GM21619 (cell line): ENCODE results near the gene MKNK2.

Experiments
- ATAC-seq: cut with Tn5 transposase; IDR thresholded peaks from one replicate; pipeline ENCODE4 v1.9.1; 2021; ENCODE audit not compliant: unreplicated experiment

Gene MKNK2

DNA sequence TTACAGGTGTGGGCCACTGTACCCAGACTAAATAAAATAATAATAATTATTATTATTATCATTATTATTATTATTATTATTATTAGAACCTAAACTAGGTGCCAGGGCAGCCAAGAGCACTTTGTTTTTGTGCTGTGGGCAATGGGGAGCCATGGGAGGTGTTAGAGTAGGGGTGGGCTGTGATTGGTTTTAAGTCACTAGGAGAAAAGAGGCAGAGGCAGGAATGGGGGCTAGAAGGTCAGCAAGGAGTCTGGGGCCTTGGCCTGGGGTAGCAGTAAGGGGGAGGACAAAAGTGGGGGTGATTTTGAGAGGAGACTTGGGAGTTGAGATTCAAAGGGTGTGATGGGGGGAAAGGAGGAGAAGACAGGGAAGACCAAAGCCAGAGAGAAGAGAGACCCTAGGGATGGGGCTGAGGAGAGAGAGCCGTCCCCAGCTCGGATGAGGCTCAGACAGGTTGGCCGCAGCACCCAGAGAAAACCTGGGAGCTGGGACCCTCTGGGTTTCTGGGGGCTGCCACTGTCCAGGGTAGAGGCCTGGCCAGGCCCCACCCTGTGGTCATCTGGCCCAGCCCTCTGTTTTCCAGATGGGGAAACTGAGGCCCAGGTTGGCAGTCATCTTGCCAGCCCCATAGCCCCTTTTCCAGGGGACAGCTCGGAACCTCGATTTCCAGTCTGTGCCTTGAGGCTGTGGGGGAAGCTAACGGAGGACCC, 17.8 kb downstream of the MKNK2 start:
- no peak for ATAC-seq

DNA sequence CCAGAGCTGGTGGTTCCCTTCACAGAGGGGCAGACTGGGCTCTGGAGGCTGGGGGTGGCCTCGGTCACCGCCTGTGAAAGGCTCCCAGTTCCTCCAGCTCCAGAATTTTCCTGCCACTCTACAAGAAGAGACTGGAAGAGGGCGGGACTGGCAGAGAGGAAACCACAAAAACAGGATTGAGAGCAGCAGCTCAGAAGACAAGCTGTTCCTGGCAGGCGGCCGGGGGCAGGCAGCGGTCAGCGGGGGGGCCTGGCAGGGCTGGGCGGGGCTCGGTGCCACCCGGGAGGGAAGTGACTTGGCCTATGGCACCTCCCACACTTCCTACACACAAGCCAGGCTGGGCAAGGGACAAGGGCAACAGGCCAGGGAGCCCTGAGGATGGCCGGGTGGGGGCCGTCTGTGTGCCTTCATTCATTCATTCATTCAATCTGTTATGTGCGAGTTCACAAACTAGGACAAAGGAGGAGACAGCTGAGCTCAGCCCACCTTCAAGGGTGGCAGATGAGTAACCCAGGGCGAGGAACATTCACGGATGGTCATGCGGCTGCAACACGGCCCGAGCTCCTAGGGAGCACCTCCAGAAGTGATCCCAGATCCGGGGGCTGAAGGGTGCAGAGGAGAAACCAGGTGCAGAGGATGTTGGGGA, 18.6 kb downstream of the MKNK2 start:
- ATAC-seq: no peak

DNA sequence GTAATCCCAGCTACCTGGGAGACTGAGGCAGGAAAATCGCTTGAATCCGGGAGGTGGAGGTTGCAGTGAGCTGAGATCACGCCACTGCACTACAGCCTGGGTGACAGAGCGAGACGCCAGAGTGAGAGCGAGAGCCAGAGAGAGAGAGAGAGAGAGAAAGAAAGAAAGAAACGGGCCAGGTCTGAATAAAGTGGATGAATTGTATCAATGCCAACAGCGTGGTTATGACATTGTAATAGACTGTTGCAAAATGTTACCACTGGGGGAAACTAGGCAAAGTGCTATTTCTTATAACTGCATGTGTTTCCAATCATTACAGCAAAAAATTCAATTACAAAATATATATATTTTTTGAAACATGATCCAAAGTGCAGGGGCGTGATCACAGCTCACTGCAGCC, 23.7 kb downstream of the MKNK2 start:
- ATAC-seq: no peak

DNA sequence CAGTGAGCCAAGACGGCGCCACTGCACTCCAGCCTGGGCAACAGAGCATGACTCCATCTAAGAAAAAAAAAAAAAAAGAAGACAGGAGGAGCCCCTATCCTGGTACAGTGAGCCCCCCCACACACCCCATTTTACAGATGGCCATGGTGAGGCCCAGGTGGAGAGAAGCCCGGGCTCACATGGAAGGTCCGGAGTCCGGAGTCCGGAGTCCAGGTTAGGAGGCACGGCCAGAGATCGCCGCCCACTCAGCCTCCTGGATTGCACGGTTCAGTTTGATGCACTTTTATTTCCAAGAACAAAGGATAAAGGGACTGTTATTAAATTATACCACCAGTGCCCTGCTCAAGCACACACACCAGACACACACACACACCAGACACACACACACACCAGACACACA, 24.3 kb downstream of the MKNK2 start:
- no peak for ATAC-seq

DNA sequence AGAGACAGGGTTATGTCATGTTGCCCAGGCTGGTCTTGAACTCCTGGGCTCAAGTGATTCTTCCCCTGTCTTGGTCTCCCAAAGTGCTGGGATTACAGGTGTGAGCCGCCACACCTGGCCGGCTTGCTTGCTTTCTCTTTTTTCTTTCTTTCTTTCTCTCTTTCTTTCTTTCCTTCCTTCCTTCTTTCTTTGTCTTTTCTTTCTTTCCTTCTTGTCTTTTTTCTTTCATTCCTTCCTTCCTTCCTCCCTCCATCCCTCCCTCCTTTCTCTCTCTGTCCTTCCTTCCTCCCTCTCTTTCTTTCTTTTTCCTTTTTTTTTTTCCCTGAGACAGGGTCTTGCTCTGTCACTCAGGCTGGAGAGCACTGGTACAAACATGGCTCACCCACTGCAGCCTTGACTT, 28.8 kb downstream of the MKNK2 start:
- no peak for ATAC-seq

DNA sequence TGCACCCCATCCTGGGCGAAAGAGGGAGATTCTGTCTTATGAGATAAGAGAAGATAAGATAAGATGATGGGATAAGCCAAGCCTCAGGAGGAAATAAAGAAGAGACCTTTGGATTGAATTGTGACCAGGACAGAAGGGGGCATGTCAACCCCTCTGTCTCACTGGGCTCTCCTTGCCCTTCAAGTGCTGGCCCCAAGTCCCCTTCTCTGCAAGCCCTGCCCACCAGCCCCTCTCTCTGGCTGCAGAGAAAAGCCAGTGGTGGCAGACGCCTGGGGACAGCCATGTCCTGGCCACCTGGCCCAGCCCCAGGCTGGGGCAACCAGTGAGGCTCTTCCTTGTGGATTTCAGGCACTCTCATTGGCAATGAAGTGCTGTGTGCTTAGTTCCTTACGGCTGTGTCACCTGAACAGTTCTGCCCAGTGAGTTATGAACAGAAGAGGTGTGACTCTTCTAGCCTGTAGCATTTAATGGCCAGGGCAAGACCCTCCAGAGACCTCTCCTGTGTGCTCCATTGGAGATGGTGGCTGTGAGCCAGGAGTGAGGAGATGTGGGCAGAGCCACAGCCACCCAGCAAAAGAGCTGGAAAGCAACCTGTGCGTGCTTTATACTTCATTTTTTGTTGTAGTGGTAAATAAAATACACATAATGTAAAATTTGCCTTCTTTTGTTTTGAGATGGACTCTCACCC, 29.4 kb downstream of the MKNK2 start:
- no peak for ATAC-seq

DNA sequence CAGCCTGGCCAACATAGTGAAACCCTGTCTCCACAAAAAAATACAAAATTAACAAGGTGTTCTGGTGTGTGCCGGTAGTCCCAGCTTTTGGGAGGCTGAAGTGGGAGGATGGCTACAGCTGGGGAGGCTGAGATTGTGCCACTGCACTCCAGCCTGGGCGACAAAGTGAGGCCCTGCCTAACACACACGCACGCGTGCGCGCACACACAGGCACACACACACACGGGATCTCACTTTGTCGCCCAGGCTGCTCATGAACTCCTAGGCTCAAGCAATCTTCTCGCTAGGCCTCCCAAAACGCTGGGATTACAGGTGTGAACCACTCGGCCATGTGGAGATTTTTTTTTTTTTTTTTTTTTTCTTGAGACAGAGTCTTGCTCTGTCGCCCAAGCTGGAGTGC, 32.3 kb downstream of the MKNK2 start:
- no peak for ATAC-seq

DNA sequence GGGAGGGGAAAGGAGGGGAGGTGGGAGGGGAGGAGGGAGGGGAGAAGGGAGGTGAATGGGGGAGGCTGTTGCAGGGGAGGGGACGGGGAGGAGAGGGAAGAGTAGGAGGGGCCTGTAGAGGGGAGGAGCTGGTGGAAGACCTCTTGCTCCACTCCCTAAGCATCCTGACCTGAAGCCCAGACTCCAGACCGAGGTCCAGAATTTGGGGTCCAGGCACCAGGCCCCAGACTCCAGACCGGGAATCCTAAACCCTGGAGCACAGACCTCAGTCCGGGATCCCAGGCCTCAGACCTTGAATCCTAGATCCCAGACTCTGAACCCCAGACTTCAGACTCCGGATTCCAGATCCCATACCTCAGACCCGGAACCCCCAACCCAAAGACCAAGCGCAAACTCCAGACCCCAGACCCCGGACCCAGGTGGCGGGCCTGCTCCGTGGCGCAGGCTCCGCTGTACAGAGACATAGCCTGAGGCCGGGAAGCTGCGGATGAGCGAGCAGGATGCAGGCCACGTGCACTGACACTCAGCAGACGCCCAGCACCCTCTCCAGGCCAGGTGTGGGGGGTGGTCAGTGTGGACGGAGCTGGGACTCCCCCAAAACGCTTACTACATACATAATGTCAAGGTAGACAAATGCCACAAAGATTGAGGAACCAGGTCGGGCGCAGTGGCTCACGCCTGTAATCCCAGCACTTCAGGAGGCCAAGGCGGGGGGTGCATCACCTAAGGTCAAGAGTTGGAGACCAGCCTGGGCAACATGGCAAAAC, 34.8 kb downstream of the MKNK2 start:
- no peak for ATAC-seq

DNA sequence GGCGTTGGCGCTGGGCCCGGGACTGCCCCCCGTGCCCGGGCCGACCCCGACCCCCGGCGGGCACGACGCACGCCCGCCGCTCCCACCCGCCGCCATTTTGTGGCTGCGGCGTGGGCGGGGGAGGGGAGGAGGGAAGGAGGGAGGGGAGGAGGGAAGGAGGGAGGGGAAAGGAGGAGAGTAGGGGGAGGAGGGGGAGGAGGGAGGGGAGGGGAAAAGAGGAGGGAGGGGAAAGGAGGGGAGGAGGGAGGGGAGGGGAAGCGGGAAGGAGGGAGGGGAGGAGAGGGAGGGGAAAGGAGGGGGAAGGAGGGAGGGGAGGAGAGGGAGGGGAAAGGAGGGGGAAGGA, 35.5 kb downstream of the MKNK2 start, which contains the start of gene BTBD2:
BTBD2 (minus strand) TSS at position 107 of the 343 bp plus-strand sequence; CDS start at position 96, 11 bp downstream.
- no peak for ATAC-seq

DNA sequence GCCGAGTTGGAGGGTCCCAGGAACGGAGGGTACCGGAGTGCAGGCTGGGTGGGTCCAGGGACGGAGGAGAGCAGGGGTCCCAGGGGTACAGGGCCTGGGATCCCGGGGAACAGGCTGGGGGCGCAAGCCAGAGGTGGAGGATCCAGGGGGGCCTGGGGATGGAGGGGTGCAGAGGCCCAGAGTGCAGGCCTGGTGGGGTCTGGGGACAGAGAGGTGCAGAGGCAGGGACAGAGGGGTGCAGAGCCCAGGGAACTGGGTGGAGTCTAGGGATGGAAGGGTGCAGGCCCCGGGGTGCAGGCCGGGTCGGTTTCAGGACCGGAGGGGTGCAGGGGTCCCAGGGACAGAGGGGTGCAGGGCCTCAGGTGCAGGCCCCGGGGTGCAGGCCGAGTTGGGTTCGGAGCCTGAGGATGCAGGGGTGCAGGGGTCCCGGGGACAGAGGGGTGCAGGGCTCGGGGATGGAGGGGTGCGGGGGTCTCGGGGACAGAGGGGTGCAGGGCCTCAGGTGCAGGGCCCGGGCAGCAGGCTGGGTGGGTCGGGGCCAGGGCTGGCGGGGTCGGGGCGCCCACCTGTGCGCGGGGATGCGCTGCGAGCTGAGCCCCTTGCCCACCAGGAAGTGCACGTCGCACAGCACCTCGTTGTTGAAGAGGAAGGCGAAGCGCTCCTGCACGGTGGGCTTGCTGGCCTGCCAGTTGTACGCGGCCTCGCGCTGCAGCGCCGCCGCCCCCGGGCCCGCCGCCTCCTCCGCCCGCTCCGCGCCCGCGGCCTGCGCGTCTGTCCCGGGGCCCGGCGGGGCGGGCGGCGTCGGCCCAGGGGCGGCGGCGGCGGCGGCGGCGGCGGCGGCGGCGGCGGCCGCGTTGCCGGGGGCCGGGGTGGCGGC, 36.1 kb downstream of the MKNK2 start:
- ATAC-seq: no peak

DNA sequence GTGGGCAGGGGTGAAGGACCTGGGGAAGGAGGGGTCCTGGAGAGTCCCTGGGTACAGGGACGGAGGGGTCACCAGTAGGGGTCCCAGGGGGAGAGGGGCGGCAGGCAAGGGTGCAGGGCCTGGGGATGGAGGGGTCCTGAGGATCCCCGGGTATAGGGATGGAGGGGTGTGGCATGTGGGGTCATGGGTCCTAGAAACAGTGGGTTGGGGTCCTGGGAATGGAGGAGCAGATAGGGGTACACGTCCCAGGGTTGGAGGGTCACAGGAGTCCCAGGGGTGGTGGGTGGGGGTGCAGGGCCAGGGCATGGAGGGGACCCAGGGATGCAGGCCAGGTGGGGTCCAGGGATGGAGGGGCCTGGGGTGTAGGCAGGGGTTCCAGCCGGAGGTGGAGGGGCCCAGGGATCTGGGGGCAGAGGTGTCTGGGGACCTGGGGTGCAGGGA, 36.9 kb downstream of the MKNK2 start:
- ATAC-seq: no peak

DNA sequence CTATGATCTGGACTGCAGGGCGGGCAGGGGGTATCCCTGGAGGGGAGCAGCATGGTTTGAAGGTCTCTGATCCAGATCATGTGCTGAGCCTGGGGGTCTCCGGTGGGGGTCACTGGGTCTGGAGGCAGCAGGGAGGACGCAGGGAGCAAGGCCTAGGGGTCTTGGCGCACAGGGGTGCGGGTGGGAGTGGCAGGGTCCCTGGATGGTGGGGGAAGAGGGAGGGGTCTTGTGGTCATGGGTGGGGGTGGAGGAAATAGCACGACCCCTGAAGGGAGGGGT, 37.4 kb downstream of the MKNK2 start:
- ATAC-seq: no peak

DNA sequence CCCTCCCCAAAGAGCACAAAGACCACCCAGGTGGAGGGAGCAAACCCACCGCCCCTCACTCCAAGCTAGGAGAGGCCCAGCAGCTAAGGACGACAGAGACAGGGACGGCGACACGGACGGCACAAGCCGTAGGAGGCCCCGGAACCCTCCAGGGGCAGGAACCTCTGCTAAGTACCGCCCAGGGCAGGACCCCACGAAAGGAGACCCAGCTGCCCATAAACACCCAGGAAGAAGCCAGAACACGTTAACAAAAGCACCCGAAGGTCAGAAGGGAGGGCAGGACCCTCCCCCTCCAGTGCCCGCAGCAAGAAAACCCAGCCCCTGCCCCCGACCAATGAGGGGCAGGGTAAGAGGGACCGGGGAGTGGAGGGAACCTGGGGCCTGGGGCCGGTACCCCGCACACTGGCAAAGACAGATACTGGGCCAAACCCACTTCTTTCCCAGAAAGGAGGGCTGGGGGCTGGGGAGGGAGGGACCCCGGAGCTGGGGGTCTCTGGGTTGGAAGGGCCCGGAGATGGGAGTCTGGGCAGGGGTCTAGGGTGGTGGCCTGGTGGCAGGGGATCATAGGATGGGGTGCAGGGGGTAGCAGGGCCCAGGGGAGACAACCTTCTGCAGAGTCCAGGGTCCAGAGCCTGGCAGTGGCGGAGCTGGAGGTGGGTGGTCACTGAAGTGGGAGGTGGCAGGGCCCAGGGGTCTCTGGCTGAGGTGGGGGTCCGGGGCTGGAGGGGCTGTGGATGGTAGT, 37.9 kb downstream of the MKNK2 start:
- no peak for ATAC-seq

DNA sequence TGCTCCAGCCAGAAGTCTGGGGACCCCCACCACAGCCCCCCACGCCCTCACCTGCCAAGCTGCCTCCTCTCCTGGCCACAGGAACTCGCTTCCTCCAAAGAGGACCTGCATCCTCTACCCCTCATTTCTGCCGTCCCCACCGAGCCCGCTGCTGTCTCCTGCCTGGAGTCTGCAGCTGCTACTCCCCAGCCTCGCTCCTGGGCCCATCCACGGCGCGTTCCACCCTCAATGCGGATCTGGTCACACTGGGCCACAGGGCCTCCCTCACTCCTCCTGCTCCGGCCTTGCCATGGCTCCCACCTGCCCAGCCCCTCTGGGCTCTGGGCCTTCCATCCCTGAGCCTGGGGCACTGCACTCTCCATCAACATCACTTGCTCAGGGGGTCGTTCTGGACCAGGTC, 39.9 kb downstream of the MKNK2 start:
- ATAC-seq: no peak

DNA sequence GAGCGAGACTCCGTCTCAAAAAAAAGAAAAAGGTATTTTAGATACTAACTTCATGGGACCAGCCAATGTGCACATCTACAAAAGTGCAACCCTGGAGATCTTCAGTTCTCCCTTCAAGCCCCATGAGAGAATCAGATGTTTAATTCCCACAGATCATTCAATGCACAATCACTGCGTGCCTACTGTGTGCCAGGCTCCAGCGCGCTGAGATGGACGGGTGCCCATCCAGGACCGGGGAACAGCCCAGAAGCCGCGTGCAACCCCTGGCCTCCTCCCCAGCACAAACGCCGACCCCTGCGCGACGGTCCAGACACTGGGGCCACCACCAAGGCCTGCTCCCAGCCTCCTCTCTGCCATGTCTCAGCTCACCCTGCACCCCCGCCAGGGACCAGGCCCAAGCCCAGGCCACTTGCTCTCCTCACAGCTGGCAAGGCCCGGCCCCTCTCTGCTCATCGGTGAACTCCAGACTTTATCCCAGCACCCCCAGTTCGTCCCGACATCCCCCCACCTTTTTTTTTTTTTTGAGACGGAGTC, 40.8 kb downstream of the MKNK2 start:
- no peak for ATAC-seq

DNA sequence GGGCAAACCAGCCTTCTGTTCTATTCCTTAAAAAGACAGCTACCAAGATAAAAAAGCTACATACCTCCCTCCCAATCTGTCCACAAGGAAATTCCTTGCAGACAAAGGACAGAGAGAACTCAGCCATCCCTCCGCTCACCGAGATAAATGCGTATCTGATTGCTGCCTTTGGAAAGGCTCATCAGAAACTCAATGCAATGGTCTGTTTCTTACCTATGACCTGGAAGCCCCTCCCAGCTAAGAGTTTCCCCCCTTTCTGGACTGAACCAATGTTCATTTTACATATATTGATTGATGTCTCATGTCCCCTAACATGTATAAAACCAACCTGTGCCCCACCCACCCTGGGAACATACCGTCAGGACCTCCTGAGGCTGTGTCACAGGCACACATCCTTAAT, 47.2 kb downstream of the MKNK2 start:
- no peak for ATAC-seq

DNA sequence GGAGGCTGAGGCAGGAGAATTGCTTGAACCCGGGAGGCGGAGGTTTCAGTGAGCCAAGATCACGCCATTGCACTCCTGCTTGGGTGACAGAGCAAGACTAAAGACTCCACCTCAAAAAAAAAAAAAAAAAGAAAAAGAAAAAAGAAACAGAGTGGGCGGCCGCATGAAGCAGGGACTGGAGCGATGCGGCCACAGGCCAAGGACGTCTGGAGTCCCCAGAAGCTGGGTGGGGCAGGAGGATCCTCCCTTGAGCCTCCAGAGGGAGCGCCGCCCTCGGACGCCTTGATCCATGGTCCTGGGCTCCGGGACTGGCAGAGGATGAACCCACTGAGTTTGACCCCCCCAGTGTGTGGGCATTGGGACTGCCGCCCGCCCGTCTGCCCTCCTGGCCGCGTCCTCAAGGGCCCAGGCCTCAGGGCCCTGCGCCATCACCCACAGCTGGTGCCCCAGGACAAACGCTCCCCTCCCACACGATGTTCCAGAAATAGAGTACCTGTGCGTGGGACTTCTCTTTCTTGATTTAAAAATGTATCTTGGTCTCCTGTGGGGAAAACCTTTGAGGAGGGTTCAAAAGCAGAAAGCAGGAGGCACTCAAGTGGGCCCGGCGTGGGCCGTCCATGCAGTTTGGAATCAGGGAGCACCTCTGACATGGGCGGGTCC, 51.1 kb downstream of the MKNK2 start:
- no peak for ATAC-seq

DNA sequence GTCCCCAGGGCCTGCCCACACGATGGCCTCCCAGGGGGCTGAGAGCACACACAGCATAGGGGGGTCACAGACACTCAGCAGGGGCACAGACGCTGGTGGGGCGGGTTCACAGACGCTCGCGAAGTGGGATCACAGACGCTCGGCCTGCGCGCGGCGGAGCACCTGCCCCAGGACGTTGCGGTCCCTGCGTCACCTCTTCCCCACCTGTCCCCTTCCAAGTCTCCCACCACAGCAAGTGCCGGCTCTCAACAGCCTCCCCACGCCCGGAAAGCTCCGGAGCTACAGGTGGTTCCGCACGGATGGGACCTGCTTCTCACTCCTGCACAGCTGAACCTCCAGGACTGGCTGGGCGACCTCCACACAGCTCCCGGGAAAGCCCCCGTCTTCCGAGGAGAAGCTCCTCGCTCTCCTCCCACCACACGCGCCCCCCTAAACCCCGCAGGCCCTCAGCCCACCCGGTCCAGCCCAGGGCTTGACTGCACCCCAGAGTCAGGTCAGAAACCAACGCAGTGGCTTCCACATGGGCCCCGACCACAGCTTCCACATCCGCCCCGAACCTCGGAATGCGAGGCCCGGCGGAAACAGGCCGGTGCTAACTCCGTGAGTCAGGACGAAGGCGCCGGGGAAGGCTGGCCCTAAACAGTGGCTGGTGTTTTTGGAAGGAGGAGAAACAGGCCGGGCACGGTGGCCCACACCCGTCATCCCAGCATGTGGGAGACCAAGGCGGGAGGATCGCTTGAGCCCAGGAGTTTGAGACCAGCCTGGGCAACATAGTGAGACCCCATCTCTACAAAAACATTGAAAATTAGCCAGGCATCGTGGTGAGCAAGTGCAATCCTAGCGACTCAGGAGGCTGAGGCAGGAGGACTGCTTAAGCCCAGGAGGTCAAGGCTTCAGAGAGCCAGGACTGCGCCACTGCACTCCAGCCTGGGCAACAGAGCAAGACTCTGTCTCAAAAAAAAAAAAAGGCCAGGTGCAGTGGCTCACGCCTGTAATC, 52.0 kb downstream of the MKNK2 start:
- no peak for ATAC-seq
